GM13977 (cell line): ENCODE results near the gene SMG5.

ENCODE experiments used
- DNase-seq: peaks from one replicate; pipeline ENCODE4 v3.0.0; 2012; ENCODE audit warnings: low spot score
- in situ Hi-C: fragments of 300-500 bp; cut with MboI; formaldehyde crosslinking; loops from one replicate; pipeline ENCODE4 v1.12.0; 2022; ENCODE audit warnings: low sequenced_read_pairs, low pct_unique_long_range_greater_than_20kb, mixed read lengths, inconsistent platforms; ENCODE audit not compliant: unreplicated experiment
- TF ChIP-seq, protein P1 (sequence below): IDR thresholded peaks from 2 replicates; pipeline ENCODE4 v1.5.1; 2012; ENCODE audit warnings: mild to moderate bottlenecking, control low read depth; ENCODE audit not compliant: insufficient read depth; ENCODE audit errors: extremely low read depth, missing control alignments

SMG5 gene

DNA sequence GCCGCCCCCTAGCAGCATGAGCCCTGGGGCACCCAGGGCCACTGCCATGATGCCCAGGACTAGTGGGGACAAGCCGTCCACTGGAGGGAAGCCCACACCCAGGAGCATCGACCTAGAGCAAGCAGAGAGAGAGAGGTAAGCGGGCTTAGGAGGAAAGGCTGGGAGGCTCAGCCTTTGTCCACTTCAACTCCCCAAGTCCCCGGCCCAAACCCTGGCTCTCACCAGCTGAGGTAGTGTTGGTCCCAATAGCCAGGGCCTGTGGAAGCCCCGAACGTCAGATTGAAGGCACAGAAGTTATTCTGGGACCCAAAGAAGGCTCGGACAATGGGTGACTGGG lies 10.4 kb upstream of the SMG5 start:
- TF ChIP-seq, protein P1, sequence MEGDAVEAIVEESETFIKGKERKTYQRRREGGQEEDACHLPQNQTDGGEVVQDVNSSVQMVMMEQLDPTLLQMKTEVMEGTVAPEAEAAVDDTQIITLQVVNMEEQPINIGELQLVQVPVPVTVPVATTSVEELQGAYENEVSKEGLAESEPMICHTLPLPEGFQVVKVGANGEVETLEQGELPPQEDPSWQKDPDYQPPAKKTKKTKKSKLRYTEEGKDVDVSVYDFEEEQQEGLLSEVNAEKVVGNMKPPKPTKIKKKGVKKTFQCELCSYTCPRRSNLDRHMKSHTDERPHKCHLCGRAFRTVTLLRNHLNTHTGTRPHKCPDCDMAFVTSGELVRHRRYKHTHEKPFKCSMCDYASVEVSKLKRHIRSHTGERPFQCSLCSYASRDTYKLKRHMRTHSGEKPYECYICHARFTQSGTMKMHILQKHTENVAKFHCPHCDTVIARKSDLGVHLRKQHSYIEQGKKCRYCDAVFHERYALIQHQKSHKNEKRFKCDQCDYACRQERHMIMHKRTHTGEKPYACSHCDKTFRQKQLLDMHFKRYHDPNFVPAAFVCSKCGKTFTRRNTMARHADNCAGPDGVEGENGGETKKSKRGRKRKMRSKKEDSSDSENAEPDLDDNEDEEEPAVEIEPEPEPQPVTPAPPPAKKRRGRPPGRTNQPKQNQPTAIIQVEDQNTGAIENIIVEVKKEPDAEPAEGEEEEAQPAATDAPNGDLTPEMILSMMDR = no peak
- in situ Hi-C loops = no loop called here
- DNase-seq = no peak

DNA sequence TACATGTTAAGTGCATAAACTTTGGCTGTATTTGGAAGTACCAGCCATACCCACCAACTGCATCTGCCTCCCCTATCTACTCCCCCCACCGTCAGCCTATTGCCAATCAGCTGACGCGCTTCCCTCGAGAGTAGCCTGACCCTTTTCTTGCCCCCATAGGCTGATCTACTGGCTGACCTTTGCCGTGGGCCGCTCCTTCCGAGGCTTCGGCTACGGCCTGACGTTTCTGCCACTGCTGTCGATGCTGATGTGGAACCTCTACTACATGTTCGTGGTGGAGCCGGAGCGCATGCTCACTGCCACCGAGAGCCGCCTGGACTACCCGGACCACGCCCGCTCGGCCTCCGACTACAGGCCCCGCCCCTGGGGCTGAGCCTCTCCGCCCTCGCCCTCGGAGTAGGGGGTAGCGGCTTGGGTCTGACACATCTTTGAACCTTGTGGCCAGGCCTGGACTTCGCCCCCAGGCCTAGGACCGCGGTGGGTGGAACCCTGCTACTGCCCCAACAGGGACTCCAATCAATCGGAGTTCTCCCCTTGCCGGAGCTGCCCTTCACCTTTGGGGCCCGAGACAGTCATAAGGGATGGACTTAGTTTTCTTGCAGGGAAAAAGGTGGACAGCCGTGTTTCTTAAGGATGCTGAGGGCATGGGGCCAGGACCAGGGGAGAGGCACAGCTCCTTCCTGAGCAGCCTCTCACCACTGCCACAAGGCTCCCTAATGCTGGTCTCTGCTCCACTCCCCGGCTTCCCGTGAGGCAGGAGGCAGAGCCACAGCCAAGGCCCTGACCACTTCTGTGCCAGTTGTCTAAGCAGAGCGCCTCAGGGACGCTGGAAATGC lies 8.8 kb upstream of the SMG5 start:
- TF ChIP-seq, protein P1 = no peak
- in situ Hi-C loops = no loop called here
- DNase-seq = peak; percentile 68

DNA sequence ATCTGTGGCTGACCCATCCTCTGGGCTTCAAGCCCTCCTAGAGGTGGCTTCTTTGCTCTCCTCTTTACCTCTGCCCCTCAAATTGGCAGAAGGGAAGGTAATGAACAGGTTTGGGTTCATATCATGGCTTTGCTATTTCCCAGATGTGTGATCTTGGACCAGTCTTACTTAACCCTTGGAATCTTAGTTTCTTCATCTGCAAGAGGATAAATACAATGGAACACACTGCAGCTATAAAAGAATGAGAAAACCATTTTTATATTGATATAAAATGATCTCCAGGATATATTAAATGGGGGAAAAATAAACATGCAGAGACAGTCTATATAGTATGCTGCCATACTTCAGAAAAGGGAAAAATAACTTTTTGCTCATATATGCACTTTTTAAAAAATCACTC lies 7.2 kb upstream of the SMG5 start:
- in situ Hi-C loops = no loop called here
- no peak for DNase-seq
- TF ChIP-seq, protein P1 = no peak

DNA sequence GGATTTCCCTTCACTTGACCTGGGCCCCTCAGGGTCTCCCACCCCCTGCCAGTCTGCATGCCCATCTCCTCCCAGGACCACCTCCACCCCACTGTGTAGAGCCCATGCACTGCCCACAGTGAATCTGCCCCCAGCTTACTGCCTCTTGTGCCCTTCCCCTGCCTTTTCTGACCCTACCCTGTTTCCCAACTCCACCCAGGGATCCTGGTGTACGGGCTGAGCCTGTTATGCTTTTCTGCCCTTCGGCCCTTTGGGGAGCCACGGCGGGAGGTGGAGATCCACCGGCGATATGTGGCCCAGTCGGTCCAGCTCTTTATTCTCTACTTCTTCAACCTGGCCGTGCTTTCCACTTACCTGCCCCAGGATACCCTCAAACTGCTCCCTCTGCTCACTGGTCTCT lies 3.4 kb upstream of the SMG5 start:
- TF ChIP-seq, protein P1 = no peak
- in situ Hi-C loops = no loop called here
- DNase-seq = no peak

DNA sequence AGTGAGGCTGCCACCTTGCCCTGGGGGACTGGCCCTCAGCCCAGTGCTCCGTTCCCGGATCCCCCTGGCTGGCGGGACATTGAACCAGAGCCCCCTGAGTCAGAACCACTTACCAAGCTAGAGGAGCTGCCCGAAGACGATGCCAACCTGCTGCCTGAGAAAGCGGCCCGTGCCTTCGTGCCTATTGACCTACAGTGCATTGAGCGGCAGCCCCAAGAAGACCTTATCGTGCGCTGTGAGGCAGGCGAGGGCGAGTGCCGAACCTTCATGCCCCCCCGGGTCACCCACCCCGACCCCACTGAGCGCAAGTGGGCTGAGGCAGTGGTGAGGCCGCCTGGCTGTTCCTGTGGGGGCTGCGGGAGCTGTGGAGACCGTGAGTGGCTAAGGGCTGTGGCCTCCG lies 2.8 kb upstream of the SMG5 start:
- TF ChIP-seq, protein P1 = no peak
- no peak for DNase-seq
- in situ Hi-C loops = no loop called here

DNA sequence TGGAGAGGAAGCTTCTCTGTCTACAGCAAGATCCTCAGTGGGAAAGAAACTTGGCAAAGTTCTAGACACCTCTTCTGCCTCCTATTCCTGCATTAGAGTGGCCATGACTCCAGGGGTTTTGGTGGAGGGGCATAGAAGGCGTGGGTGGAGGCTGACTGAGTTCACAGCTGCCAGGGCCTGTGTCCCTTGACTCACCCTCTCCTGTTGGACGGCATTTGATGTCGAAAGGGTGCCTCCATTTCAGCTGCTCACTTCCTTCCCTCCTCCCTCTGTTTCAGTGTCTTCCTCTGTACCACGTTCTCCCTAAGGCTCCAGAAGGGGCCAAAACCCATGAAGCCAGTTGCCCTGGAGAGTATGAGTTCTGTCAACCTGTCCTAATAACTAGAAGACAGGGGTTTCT lies 2.1 kb upstream of the SMG5 start:
- DNase-seq = no peak
- TF ChIP-seq, protein P1 = no peak
- in situ Hi-C loops = no loop called here
